Measurements from ENCODE around the gene IMMP2L. TPM values are rescaled to one million over a fixed set of nuclear protein-coding genes. Genes with fewer than 3 reads are reported as not detected.

The IMMP2L gene
- total RNA-seq, 2 experiments from 2014 or later, result 15.8 to 25.8 TPM

GRCh38 chr7:111053035-111053434, 509.3 kb downstream of the IMMP2L start:
- Mint-ChIP-seq H3K9me3 (ENCODE audit: low read depth) (no peaks in the 10 kb centered on the region), H3K36me3 (ENCODE audit: low read depth) (no peaks in the 10 kb centered on the region), H3K27ac (no peak overlapping the region), H3K4me3 (no peak overlapping the region), H3K27me3 (no peaks in the 10 kb centered on the region), H3K4me1 (peaks cover 33% of the 10 kb centered on the region)
- POLR2A ChIA-PET, result no interaction called here
- intact Hi-C loops (cut with DNase I, micrococcal nuclease), result no loop called here
- ATAC-seq (no peak), DNase-seq (no peak)
- CTCF ChIA-PET, result interaction anchor here (0.9 kb wide), 1 partner anchor 10 kb away, joined by 4 read pairs; no protein-coding TSS in a partner anchor

DNA sequence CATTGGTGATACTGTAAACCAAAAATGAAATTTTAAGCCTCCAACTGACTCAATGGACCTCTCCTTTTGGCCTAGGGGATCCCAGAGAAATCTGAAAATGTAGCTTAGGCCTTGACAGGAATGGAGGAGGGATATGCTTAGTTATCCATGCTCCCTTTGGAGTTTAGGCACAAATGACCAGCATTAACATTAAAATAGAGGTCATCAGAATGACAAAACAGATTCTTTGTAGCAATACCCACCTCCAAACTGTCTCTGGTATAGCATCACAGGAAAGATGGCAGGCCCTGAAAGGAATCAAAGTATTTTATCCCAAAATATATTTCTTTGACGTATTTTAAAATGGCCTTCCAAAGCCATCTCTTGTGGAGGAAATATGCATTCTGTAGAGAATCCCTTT, 510.5 kb downstream of the IMMP2L start:
- Mint-ChIP-seq H3K9me3 (ENCODE audit: low read depth) (peaks cover 2% of the 10 kb centered on the region), H3K27me3 (no peaks in the 10 kb centered on the region), H3K27ac (no peak overlapping the region), H3K4me1 (peaks cover 27% of the 10 kb centered on the region), H3K36me3 (ENCODE audit: low read depth) (no peaks in the 10 kb centered on the region), H3K4me3 (no peak overlapping the region)
- intact Hi-C loops (cut with DNase I, micrococcal nuclease), result no loop called here
- ATAC-seq, result no peak
- no peak for DNase-seq
- ChIA-PET CTCF (no interaction called here), POLR2A (no interaction called here)

GRCh38 chr7:111050875-111051416, 511.3 kb downstream of the IMMP2L start:
- peaks cover 25% of the 10 kb centered on the region for H3K4me1 Mint-ChIP-seq
- no peaks in the 10 kb centered on the region for H3K36me3 Mint-ChIP-seq (ENCODE audit: low read depth)
- no peak for ATAC-seq
- CTCF ChIA-PET, result no interaction called here
- POLR2A ChIA-PET, result no interaction called here
- DNase-seq, result no peak
- H3K27me3 Mint-ChIP-seq, result no peaks in the 10 kb centered on the region
- H3K4me3 Mint-ChIP-seq, result no peak overlapping the region
- H3K27ac Mint-ChIP-seq, result no peak overlapping the region
- H3K9me3 Mint-ChIP-seq (ENCODE audit: low read depth), result peaks cover 2% of the 10 kb centered on the region
- intact Hi-C loops (cut with DNase I, micrococcal nuclease), result no loop called here

GRCh38 chr7:111049971-111050680, 512.2 kb downstream of the IMMP2L start:
- ATAC-seq (no peak), DNase-seq (no peak)
- intact Hi-C loops (cut with DNase I, micrococcal nuclease), result no loop called here
- no peaks in the 10 kb centered on the region for H3K27me3 Mint-ChIP-seq
- POLR2A ChIA-PET, result no interaction called here
- peaks cover 2% of the 10 kb centered on the region for H3K9me3 Mint-ChIP-seq (ENCODE audit: low read depth)
- no peak overlapping the region for H3K4me3 Mint-ChIP-seq
- no peak overlapping the region for H3K27ac Mint-ChIP-seq
- peaks cover 25% of the 10 kb centered on the region for H3K4me1 Mint-ChIP-seq
- H3K36me3 Mint-ChIP-seq (ENCODE audit: low read depth), result no peaks in the 10 kb centered on the region
- CTCF ChIA-PET, result no interaction called here

DNA sequence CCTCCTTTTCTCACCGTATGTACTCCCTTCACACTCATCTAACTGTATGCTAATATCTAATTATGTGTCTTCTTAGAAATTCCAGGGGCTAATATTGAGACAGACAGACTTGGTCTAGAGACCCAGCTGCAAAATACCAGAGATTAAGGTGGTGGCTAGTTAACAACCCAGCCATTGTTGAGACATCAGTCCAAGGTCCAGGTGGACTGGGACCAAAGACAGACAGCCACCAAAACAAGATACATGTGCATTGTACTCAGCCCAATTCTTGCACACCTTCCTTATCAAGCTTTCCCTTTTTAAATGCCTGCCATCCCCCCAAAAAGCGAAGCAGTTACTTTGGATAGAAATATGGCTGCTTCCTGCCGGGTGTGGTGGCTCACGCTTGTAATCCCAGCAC, 514.7 kb downstream of the IMMP2L start:
- no peak for ATAC-seq

DNA sequence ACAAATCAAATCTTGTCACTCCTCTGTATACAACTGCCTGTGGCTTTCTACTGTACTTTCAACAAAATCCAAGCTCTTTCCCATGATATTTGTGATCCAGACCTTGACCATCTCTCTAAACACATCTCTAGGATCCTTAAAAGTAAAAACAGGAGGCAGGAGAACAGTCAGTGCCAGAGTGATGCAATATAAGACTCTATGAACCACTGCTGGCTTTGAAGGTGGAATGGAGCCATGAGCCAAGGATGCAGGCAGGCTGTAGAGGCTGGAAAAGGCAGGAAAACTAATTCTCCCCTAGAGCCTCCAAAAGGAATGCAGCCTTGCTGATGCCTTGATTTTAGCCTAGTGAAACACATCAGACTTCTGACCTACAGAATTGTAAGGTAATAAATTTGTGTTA, 516.8 kb downstream of the IMMP2L start:
- intact Hi-C loops (cut with DNase I, micrococcal nuclease), result no loop called here
- ATAC-seq (no peak), DNase-seq (no peak)
- Mint-ChIP-seq H3K4me3 (no peak overlapping the region), H3K9me3 (ENCODE audit: low read depth) (peaks cover 2% of the 10 kb centered on the region), H3K27ac (no peak overlapping the region), H3K4me1 (peaks cover 13% of the 10 kb centered on the region), H3K36me3 (ENCODE audit: low read depth) (no peaks in the 10 kb centered on the region), H3K27me3 (no peaks in the 10 kb centered on the region)
- POLR2A ChIA-PET, result no interaction called here
- CTCF ChIA-PET, result no interaction called here

More for the DNA sequence above, 514.7 kb downstream of the IMMP2L start:
- no peak overlapping the region for H3K27ac Mint-ChIP-seq
- no peak for DNase-seq
- no peaks in the 10 kb centered on the region for H3K27me3 Mint-ChIP-seq
- POLR2A ChIA-PET, result no interaction called here
- peaks cover 2% of the 10 kb centered on the region for H3K9me3 Mint-ChIP-seq (ENCODE audit: low read depth)
- no peak overlapping the region for H3K4me3 Mint-ChIP-seq
- H3K36me3 Mint-ChIP-seq (ENCODE audit: low read depth), result no peaks in the 10 kb centered on the region
- intact Hi-C loops (cut with DNase I, micrococcal nuclease), result no loop called here
- H3K4me1 Mint-ChIP-seq, result peaks cover 15% of the 10 kb centered on the region
- CTCF ChIA-PET, result interaction anchor here (0.7 kb wide), 2 partner anchors 8 to 204 kb away, joined by 3 read pairs; no protein-coding TSS in a partner anchor

GRCh38 chr7:111043561-111043960, 518.7 kb downstream of the IMMP2L start:
- Mint-ChIP-seq H3K36me3 (ENCODE audit: low read depth) (no peaks in the 10 kb centered on the region), H3K4me3 (no peak overlapping the region), H3K9me3 (ENCODE audit: low read depth) (peaks cover 2% of the 10 kb centered on the region), H3K4me1 (peaks cover 10% of the 10 kb centered on the region), H3K27me3 (no peaks in the 10 kb centered on the region), H3K27ac (no peak overlapping the region)
- ChIA-PET POLR2A (no interaction called here), CTCF (interaction anchor here (1.3 kb wide), 1 partner anchor 10 kb away, joined by 4 read pairs; no protein-coding TSS in a partner anchor)
- intact Hi-C loops (cut with DNase I, micrococcal nuclease), result no loop called here
- DNase-seq (no peak), ATAC-seq (no peak)

- H3K27ac Mint-ChIP-seq, result no peak overlapping the region
- H3K36me3 Mint-ChIP-seq (ENCODE audit: low read depth), result no peaks in the 10 kb centered on the region
- intact Hi-C loops (cut with DNase I, micrococcal nuclease), result no loop called here
- ATAC-seq (no peak), DNase-seq (no peak)
- H3K4me1 Mint-ChIP-seq, result peaks cover 17% of the 10 kb centered on the region
- POLR2A ChIA-PET, result no interaction called here
- peaks cover 2% of the 10 kb centered on the region for H3K9me3 Mint-ChIP-seq (ENCODE audit: low read depth)
- CTCF ChIA-PET, result interaction anchor here (0.5 to 1.3 kb wide), 2 partner anchors 10 to 518 kb away, joined by 3 to 4 read pairs; no protein-coding TSS in a partner anchor
- H3K4me3 Mint-ChIP-seq, result no peak overlapping the region
- H3K27me3 Mint-ChIP-seq, result no peaks in the 10 kb centered on the region
These were observed 519.5 kb downstream of the IMMP2L start for GRCh38 chr7:111042842-111043241.

DNA sequence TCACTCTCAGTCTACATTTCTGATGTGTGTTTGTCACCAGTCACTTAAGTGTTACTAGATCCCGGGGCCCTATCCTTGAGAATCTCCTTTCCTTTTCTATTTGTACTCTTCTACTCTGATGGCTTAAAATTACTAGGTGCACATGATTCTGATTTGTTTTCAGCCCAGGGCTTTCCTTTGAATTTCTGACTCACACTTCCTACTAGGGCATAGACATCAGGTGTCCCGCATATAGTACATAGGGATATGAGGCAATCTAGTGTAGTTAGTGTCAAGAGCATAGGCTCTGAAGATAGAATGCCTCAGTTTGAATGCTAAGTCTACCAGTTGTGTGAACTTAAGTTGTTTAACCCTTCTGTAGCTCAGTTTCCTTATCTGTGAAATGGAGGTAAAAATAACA, 520.7 kb downstream of the IMMP2L start:
- no peak for DNase-seq
- POLR2A ChIA-PET, result no interaction called here
- H3K27ac Mint-ChIP-seq, result peak overlapping the region; percentile 19
- H3K9me3 Mint-ChIP-seq (ENCODE audit: low read depth), result no peaks in the 10 kb centered on the region
- peaks cover 20% of the 10 kb centered on the region for H3K4me1 Mint-ChIP-seq
- no peak overlapping the region for H3K4me3 Mint-ChIP-seq
- peak; percentile 99 for ATAC-seq
- H3K27me3 Mint-ChIP-seq, result no peaks in the 10 kb centered on the region
- CTCF ChIA-PET, result no interaction called here
- intact Hi-C loops (cut with DNase I, micrococcal nuclease), result no loop called here
- no peaks in the 10 kb centered on the region for H3K36me3 Mint-ChIP-seq (ENCODE audit: low read depth)

DNA sequence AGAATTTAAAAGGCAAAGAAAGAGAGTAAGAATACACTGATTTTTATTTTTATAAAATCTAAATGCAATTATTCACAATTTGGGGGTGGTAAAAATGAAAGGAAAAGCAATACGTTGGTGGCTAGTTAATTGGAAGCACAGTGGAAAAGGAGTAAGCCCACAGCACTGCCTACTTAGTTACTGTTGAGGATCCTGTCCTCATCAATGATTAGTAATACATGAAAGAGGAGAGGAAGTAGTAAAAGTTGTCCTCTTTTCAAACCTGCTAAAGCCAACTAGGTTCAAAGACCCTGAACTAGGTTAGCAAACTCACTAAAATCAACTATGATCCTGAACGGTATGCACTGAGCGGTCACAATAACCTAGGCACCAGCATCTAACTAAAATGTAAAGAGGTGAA, 524.1 kb downstream of the IMMP2L start:
- POLR2A ChIA-PET, result interaction anchor here (1.1 kb wide), 1 partner anchor 9 kb away, joined by 3 read pairs; no protein-coding TSS in a partner anchor
- H3K4me1 Mint-ChIP-seq, result peaks cover 20% of the 10 kb centered on the region
- ATAC-seq, result no peak
- no peak overlapping the region for H3K4me3 Mint-ChIP-seq
- H3K27ac Mint-ChIP-seq, result no peak overlapping the region
- CTCF ChIA-PET, result no interaction called here
- H3K36me3 Mint-ChIP-seq (ENCODE audit: low read depth), result no peaks in the 10 kb centered on the region
- H3K27me3 Mint-ChIP-seq, result no peaks in the 10 kb centered on the region
- no peaks in the 10 kb centered on the region for H3K9me3 Mint-ChIP-seq (ENCODE audit: low read depth)
- intact Hi-C loops (cut with DNase I, micrococcal nuclease), result no loop called here
- DNase-seq, result no peak

- no peak for DNase-seq
- Mint-ChIP-seq H3K27ac (no peak overlapping the region), H3K36me3 (ENCODE audit: low read depth) (peaks cover 5% of the 10 kb centered on the region), H3K9me3 (ENCODE audit: low read depth) (no peaks in the 10 kb centered on the region), H3K4me1 (peaks cover 39% of the 10 kb centered on the region), H3K4me3 (no peak overlapping the region), H3K27me3 (no peaks in the 10 kb centered on the region)
- POLR2A ChIA-PET, result no interaction called here
- intact Hi-C loops (cut with DNase I, micrococcal nuclease), result no loop called here
- CTCF ChIA-PET, result no interaction called here
- no peak for ATAC-seq
These were observed 530.4 kb downstream of the IMMP2L start for GRCh38 chr7:111031916-111032315.

DNA sequence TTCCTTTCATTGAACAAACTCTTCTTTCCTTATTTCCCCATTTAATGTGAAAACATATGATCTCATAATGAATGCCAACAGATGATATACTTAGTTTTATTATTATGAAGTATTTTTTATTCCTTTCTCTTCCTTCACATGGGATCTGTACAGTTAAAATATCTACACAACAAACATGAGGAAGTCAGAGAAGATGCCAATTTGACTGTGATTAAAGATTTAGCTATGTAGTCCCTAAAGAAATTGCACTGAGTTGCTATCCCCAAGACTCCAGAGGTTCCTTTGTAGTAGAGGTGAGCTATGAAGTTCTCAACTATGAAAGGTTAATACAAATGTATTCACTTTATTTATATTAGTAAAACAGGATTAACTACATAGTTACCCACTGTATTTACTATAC, 532.0 kb downstream of the IMMP2L start:
- intact Hi-C loops (cut with DNase I, micrococcal nuclease), result no loop called here
- CTCF ChIA-PET, result interaction anchor here (0.8 to 2.6 kb wide), 8 partner anchors 9 to 102 kb away, joined by 3 to 13 read pairs (median 6); no protein-coding TSS in a partner anchor
- no peak for DNase-seq
- peak overlapping the region; percentile 34 for H3K4me3 Mint-ChIP-seq
- H3K9me3 Mint-ChIP-seq (ENCODE audit: low read depth), result no peaks in the 10 kb centered on the region
- H3K27me3 Mint-ChIP-seq, result no peaks in the 10 kb centered on the region
- peaks cover 5% of the 10 kb centered on the region for H3K36me3 Mint-ChIP-seq (ENCODE audit: low read depth)
- H3K27ac Mint-ChIP-seq, result peak overlapping the region; percentile 99
- H3K4me1 Mint-ChIP-seq, result peaks cover 55% of the 10 kb centered on the region
- POLR2A ChIA-PET, result interaction anchor here (1.1 kb wide), 1 partner anchor 53 kb away, joined by 6 read pairs; no protein-coding TSS in a partner anchor
- ATAC-seq, result no peak
